A549 (cell line): ENCODE data around the gene VENTX. TPM values are rescaled to one million over a fixed set of nuclear protein-coding genes. Genes with fewer than 3 reads are reported as not detected.

Experiments used
- ATAC-seq, 2 experiments: fragments of 200-7000 bp in 1 of 2; fragments of >200 bp in 1 of 2; cut with Nextera tagmentation in 1 of 2; cut with Tn5 transposase in 1 of 2; 3 replicates each; pipeline versions ENCODE4 v1.8.0 to v1.9.1; 2018 to 2020; ENCODE audit warnings: mild to moderate bottlenecking in 1 of 2, moderate library complexity in 1 of 2
- CTCF ChIA-PET: fragments of 300-600 bp; sonication (Branson Sonifier 250); formaldehyde crosslinking; extraction: SDS; loops from one replicate; lab custom pipeline; 2021; ENCODE audit warnings: antibody characterized with exemption, inconsistent platforms; lab: Yijun Ruan, JAX
- POLR2A ChIA-PET: fragments of 350-600 bp; formaldehyde crosslinking; extraction: SDS; loops from one replicate; lab custom pipeline; 2021; ENCODE audit warnings: antibody characterized with exemption, inconsistent platforms; lab: Yijun Ruan, JAX
- DNase-seq, 2 experiments: peaks; one replicate each; pipeline versions ENCODE4 v3.0.0 to v3.0.0-alpha.2; 2011 to 2016; ENCODE audit warnings: low read depth in 1 of 2, low spot score in 1 of 2
- FAIRE-seq: peaks from 2 replicates; lab custom pipeline; 2011; peaks lifted over from hg19 to GRCh38; lab: Jason Lieb, UNC
- H3K27ac ChIP-seq, 2 experiments: fragments of >200 bp; sonication (Bioruptor Twin); formaldehyde crosslinking; 3 replicates each; pipeline ENCODE4 v1.5.1; 2016 to 2017
- H3K4me1 ChIP-seq: fragments of >200 bp; sonication (Bioruptor Twin); formaldehyde crosslinking; 3 replicates; pipeline ENCODE4 v1.6.1; 2016
- H3K4me2 ChIP-seq: fragments of >200 bp; sonication (Bioruptor Twin); formaldehyde crosslinking; 3 replicates; pipeline ENCODE4 v1.6.1; 2016
- H3K4me3 ChIP-seq: fragments of >200 bp; sonication (Bioruptor Twin); formaldehyde crosslinking; 3 replicates; pipeline ENCODE4 v1.5.1; 2016
- H3K9me3 ChIP-seq: fragments of >200 bp; sonication (Bioruptor Twin); formaldehyde crosslinking; 3 replicates; pipeline ENCODE4 v1.6.1; 2016
- CBX2 ChIP-seq: fragments of 200-600 bp; sonication (generic); IDR thresholded peaks from 2 replicates; pipeline ENCODE4 v1.6.1; 2016; ENCODE audit warnings: low read depth, mild to moderate bottlenecking, borderline replicate concordance
- CEBPB ChIP-seq, 2 experiments: fragments of >200 bp in 1 of 2; sonication (Bioruptor Twin) in 1 of 2; formaldehyde crosslinking in 1 of 2; IDR thresholded peaks; 2 replicates each; pipeline ENCODE4 v1.6.1; 2012 to 2016
- CHD2 ChIP-seq: fragments of 150-350 bp; IDR thresholded peaks from 2 replicates; pipeline ENCODE4 v1.6.1; 2014; ENCODE audit warnings: low read length; ENCODE audit not compliant: partially characterized antibody
- CHD4 ChIP-seq: fragments of 200-600 bp; sonication (generic); IDR thresholded peaks from 2 replicates; pipeline ENCODE4 v1.6.1; 2016; ENCODE audit warnings: antibody characterized with exemption, mild to moderate bottlenecking, borderline replicate concordance
- EHMT2 ChIP-seq: fragments of 200-600 bp; sonication (generic); IDR thresholded peaks from 2 replicates; pipeline ENCODE4 v1.6.1; 2016; ENCODE audit warnings: antibody characterized with exemption, low read depth, mild to moderate bottlenecking, moderate library complexity
- FOSL2 ChIP-seq, 2 experiments: fragments of 450-650 bp in 1 of 2; fragments of >200 bp in 1 of 2; sonication (Bioruptor Twin) in 1 of 2; formaldehyde crosslinking; IDR thresholded peaks; 2 replicates each; pipeline versions ENCODE4 v1.5.0 to v1.6.1; 2016 to 2020; ENCODE audit warnings: mild to moderate bottlenecking in 1 of 2, moderate library complexity in 1 of 2
- GATA3 ChIP-seq: IDR thresholded peaks from 2 replicates; pipeline ENCODE4 v1.6.1; 2012; ENCODE audit warnings: borderline replicate concordance
- HOXB13 ChIP-seq: fragments of 250-450 bp; sonication (Bioruptor Pico); IDR thresholded peaks from 2 replicates; pipeline ENCODE4 v1.5.0; 2020; ENCODE audit warnings: low read depth, mild to moderate bottlenecking, moderate library complexity
- HOXB5 ChIP-seq: fragments of 250-450 bp; sonication (Bioruptor Pico); IDR thresholded peaks from 2 replicates; pipeline ENCODE4 v1.5.0; 2020; ENCODE audit warnings: mild to moderate bottlenecking, moderate library complexity
- JUN ChIP-seq, 2 experiments: fragments of >200 bp; sonication (Bioruptor Twin); formaldehyde crosslinking; IDR thresholded peaks; 2 replicates in 1 of 2; 3 replicates in 1 of 2; pipeline ENCODE4 v1.6.1; 2016 to 2017
- NFE2L2 ChIP-seq: fragments of 150-350 bp; conservative IDR thresholded peaks from 2 replicates; pipeline ENCODE4 v1.6.1; 2014; ENCODE audit warnings: low read length
- NR3C1 ChIP-seq: fragments of >200 bp; sonication (Bioruptor Twin); formaldehyde crosslinking; IDR thresholded peaks from 3 replicates; pipeline ENCODE4 v1.6.1; 2017
- POLR2A ChIP-seq: IDR thresholded peaks from 2 replicates; pipeline ENCODE4 v1.6.1; 2012; ENCODE audit warnings: mild to moderate bottlenecking, low read length
- POLR2AphosphoS2 ChIP-seq: conservative IDR thresholded peaks from 2 replicates; pipeline ENCODE4 v1.6.1; 2012; ENCODE audit warnings: low read length, improper control_type of control experiment, inconsistent platforms
- RCOR1 ChIP-seq: fragments of 150-350 bp; IDR thresholded peaks from 2 replicates; pipeline ENCODE4 v1.6.1; 2014; ENCODE audit warnings: antibody characterized with exemption, low read length, low read depth
- ZFP36 ChIP-seq: fragments of 450-650 bp; IDR thresholded peaks from 2 replicates; pipeline ENCODE4 v1.6.1; 2014; ENCODE audit warnings: borderline replicate concordance; ENCODE audit not compliant: partially characterized antibody
- ZNF302 ChIP-seq: fragments of 250-450 bp; sonication (Bioruptor Pico); IDR thresholded peaks from 2 replicates; pipeline ENCODE4 v1.9.0; 2021; ENCODE audit warnings: inconsistent platforms, mild to moderate bottlenecking, moderate library complexity
- WGBS: methylation state at CpG from one replicate; pipeline ENCODE4 v1.1.6; 2017; ENCODE audit errors: missing lambda C conversion rate; 5-methylcytosine and 5-hydroxymethylcytosine counted together
- polyA plus RNA-seq, 4 experiments: library from polyadenylated mRNA; depleted of rRNA in 3 of 4; stranded (reverse); fragments of >200 nt; fragmentation: RNase III in 1 of 4; extraction: RNeasy Plus Mini Kit Qiagen cat#74134 plus additional on column Dnase treatment in 1 of 4; gene quantifications; 2 replicates in 3 of 4; 3 replicates in 1 of 4; pipeline ENCODE4 v1.2.3, GENCODE V29; 2011 to 2017
- TF ChIP-seq, protein P1 (sequence below): fragments of >200 bp; sonication (Bioruptor Twin); formaldehyde crosslinking; IDR thresholded peaks from 3 replicates; pipeline ENCODE4 v1.6.1; 2016
- TF ChIP-seq, protein P2 (sequence below): IDR thresholded peaks from 2 replicates; pipeline ENCODE4 v1.6.1; 2012
- TF ChIP-seq, protein P3 (sequence below): fragments of 250-450 bp; sonication (Bioruptor Pico); IDR thresholded peaks from 2 replicates; pipeline ENCODE4 v1.5.0; 2020; ENCODE audit warnings: low read depth, mild to moderate bottlenecking, moderate library complexity
- TF ChIP-seq, protein P4 (sequence below): fragments of >200 bp; sonication (Bioruptor Twin); formaldehyde crosslinking; IDR thresholded peaks from 2 replicates; pipeline ENCODE4 v1.6.1; 2016
- TF ChIP-seq, protein P5 (sequence below): IDR thresholded peaks from 2 replicates; pipeline ENCODE4 v1.6.1; 2012; ENCODE audit warnings: low read depth, borderline replicate concordance
- TF ChIP-seq, protein P6 (sequence below): fragments of 200-600 bp; sonication (generic); IDR thresholded peaks from 2 replicates; pipeline ENCODE4 v1.6.1; 2016; ENCODE audit warnings: antibody characterized with exemption, mild to moderate bottlenecking, moderate library complexity

The VENTX gene
- polyA plus RNA-seq, 2 of the 4 experiments (the other 2 are of a cell fraction): not detected

DNA sequence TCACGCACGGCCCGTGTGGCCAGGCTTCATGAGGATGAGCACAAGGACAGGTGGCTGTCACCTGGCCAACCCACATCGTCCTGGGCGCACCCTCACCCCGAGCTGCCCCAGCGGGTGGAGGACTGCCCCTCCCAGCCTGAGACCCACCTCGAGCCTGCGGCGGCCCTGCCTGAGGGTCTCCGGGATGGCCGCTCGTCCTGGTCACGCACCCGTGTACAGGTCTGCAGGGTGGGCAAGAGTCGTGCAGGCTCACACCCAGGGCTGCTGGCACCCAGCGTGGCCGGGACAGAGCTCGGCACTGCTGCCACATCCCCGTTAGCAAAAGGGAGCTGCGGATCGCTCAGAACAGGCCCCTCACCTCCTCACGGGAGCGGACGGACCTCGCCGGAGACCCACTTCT, 22.1 kb upstream of the VENTX start:
- Histone ChIP-seq H3K4me3 (no peak overlapping the region), H3K4me2 (no peak overlapping the region), H3K9me3 (no peaks in the 10 kb centered on the region), H3K27ac (no peak overlapping the region), H3K4me1 (no peaks in the 10 kb centered on the region)
- ChIA-PET CTCF (no interaction called here), POLR2A (no interaction called here)
- FAIRE-seq: no peak
- WGBS: 74% methylated on average over 7 of the region's 27 CpGs
- TF ChIP-seq ZFP36 (no peak), EHMT2 (no peak), CHD2 (no peak), JUN (IDR thresholded peaks at IDR 0.05) (no peak), GATA3 (no peak), CHD4 (no peak), NR3C1 (no peak), FOSL2 (IDR thresholded peaks at IDR 0.05) (no peak), FOSL2 (CRISPR knock-in tag; IDR thresholded peaks at IDR 0.05) (no peak), POLR2AphosphoS2 (no peak)
- TF ChIP-seq, protein P1, sequence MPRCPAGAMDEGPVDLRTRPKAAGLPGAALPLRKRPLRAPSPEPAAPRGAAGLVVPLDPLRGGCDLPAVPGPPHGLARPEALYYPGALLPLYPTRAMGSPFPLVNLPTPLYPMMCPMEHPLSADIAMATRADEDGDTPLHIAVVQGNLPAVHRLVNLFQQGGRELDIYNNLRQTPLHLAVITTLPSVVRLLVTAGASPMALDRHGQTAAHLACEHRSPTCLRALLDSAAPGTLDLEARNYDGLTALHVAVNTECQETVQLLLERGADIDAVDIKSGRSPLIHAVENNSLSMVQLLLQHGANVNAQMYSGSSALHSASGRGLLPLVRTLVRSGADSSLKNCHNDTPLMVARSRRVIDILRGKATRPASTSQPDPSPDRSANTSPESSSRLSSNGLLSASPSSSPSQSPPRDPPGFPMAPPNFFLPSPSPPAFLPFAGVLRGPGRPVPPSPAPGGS: no peak
- TF ChIP-seq, protein P2, sequence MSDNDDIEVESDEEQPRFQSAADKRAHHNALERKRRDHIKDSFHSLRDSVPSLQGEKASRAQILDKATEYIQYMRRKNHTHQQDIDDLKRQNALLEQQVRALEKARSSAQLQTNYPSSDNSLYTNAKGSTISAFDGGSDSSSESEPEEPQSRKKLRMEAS: no peak
- ATAC-seq: no peak
- no peak for DNase-seq

DNA sequence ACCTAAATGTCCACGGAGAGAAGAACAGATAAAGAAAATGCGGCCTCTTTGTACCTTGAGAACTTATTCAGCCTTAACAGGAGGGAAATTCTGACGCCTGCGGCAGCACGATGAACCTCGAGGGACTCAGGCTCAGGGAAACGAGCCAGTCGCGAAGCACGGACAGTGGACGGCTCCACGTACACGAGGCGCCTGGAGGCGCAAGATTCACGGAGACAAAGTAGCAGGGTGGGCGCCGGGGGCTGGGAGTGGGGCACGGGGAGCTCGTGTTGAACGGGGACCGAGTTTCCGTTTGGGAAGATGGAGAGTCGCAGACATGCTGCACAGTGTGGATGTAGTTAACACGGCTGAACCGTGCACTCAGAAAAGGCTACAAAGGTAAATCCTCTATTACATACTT, 20.9 kb upstream of the VENTX start:
- ATAC-seq: peak in 1 of 2 experiments; percentile 11; a peak in 1 of 6 replicates
- Histone ChIP-seq H3K4me2 (peak overlapping the region; percentile 32), H3K27ac (no peak overlapping the region), H3K4me3 (no peak overlapping the region), H3K9me3 (no peaks in the 10 kb centered on the region), H3K4me1 (no peaks in the 10 kb centered on the region)
- POLR2A ChIA-PET: no interaction called here
- CTCF ChIA-PET: interaction anchor here (1.1 kb wide), 1 partner anchor 40 kb away, joined by 3 read pairs; no protein-coding TSS in a partner anchor
- WGBS: 25% methylated on average over 26 of the region's 26 CpGs
- DNase-seq: no peak
- no peak for TF ChIP-seq ZNF302
- TF ChIP-seq, protein P3, sequence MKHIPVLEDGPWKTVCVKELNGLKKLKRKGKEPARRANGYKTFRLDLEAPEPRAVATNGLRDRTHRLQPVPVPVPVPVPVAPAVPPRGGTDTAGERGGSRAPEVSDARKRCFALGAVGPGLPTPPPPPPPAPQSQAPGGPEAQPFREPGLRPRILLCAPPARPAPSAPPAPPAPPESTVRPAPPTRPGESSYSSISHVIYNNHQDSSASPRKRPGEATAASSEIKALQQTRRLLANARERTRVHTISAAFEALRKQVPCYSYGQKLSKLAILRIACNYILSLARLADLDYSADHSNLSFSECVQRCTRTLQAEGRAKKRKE (CRISPR knock-in tag): no peak
- no peak for TF ChIP-seq FOSL2 (IDR thresholded peaks at IDR 0.05)
- no peak for TF ChIP-seq FOSL2 (CRISPR knock-in tag; IDR thresholded peaks at IDR 0.05)
- no peak for TF ChIP-seq POLR2AphosphoS2
- TF ChIP-seq, protein P4, sequence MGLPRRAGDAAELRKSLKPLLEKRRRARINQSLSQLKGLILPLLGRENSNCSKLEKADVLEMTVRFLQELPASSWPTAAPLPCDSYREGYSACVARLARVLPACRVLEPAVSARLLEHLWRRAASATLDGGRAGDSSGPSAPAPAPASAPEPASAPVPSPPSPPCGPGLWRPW: no peak
- TF ChIP-seq HOXB13 (CRISPR knock-in tag): no peak
- TF ChIP-seq, protein P5, sequence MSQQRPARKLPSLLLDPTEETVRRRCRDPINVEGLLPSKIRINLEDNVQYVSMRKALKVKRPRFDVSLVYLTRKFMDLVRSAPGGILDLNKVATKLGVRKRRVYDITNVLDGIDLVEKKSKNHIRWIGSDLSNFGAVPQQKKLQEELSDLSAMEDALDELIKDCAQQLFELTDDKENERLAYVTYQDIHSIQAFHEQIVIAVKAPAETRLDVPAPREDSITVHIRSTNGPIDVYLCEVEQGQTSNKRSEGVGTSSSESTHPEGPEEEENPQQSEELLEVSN: no peak
- no peak for TF ChIP-seq RCOR1
- TF ChIP-seq CBX2: no peak
- TF ChIP-seq, protein P6, sequence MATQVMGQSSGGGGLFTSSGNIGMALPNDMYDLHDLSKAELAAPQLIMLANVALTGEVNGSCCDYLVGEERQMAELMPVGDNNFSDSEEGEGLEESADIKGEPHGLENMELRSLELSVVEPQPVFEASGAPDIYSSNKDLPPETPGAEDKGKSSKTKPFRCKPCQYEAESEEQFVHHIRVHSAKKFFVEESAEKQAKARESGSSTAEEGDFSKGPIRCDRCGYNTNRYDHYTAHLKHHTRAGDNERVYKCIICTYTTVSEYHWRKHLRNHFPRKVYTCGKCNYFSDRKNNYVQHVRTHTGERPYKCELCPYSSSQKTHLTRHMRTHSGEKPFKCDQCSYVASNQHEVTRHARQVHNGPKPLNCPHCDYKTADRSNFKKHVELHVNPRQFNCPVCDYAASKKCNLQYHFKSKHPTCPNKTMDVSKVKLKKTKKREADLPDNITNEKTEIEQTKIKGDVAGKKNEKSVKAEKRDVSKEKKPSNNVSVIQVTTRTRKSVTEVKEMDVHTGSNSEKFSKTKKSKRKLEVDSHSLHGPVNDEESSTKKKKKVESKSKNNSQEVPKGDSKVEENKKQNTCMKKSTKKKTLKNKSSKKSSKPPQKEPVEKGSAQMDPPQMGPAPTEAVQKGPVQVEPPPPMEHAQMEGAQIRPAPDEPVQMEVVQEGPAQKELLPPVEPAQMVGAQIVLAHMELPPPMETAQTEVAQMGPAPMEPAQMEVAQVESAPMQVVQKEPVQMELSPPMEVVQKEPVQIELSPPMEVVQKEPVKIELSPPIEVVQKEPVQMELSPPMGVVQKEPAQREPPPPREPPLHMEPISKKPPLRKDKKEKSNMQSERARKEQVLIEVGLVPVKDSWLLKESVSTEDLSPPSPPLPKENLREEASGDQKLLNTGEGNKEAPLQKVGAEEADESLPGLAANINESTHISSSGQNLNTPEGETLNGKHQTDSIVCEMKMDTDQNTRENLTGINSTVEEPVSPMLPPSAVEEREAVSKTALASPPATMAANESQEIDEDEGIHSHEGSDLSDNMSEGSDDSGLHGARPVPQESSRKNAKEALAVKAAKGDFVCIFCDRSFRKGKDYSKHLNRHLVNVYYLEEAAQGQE: no peak
- TF ChIP-seq HOXB5 (CRISPR knock-in tag): no peak
- TF ChIP-seq POLR2A: no peak
- TF ChIP-seq NFE2L2: no peak
- no peak for TF ChIP-seq CEBPB (IDR thresholded peaks at IDR 0.05)
- no peak for FAIRE-seq
